Tibial artery (tissue), 4 donors: ENCODE measurements around the gene TMEM63C.

Experiments
- DNase-seq, 2 donors: peaks; one replicate each; pipeline ENCODE4 v3.0.0-alpha.2; 2019
- H3K27ac ChIP-seq, 2 donors: fragments of 200-600 bp; sonication (generic) in 1 of 2; 1 replicate in 1 of 2; 2 replicates in 1 of 2; pipeline ENCODE4 v1.5.1; 2018 to 2019; ENCODE audit warnings: mild to moderate bottlenecking in 1 of 2
- H3K27me3 ChIP-seq, 2 donors: fragments of 200-600 bp; sonication (generic) in 1 of 2; one replicate each; pipeline versions ENCODE4 v1.5.1 to v1.6.0; 2016 to 2019
- H3K36me3 ChIP-seq, 3 donors: fragments of 200-600 bp; sonication (generic) in 2 of 3; one replicate each; pipeline ENCODE4 v1.5.1; 2016 to 2019; ENCODE audit warnings: mild to moderate bottlenecking in 2 of 3
- H3K4me1 ChIP-seq, 4 donors: fragments of 200-600 bp; sonication (generic) in 2 of 4; 1 replicate in 3 of 4; 2 replicates in 1 of 4; pipeline ENCODE4 v1.5.1; 2016 to 2019
- H3K4me3 ChIP-seq, 2 donors: fragments of 200-600 bp; sonication (generic) in 1 of 2; 1 replicate in 1 of 2; 2 replicates in 1 of 2; pipeline ENCODE4 v1.5.1; 2018 to 2019; ENCODE audit warnings: mild to moderate bottlenecking in 2 of 2
- H3K9me3 ChIP-seq, 3 donors: fragments of 200-600 bp; sonication (generic) in 1 of 3; one replicate each; pipeline ENCODE4 v1.5.1; 2016 to 2019
- intact Hi-C: fragments of 100-400 bp; cut with DNase I; formaldehyde crosslinking; loops from one replicate; pipeline ENCODE4 v1.15.0; 2023; ENCODE audit warnings: low total_unique reads
- TF ChIP-seq, protein P1 (sequence below), 2 experiments: fragments of 200-600 bp in 1 of 2; fragments of 450-650 bp in 1 of 2; IDR thresholded peaks; one replicate each; pipeline ENCODE4 v1.5.1; 2017 to 2019; ENCODE audit warnings: antibody characterized with exemption in 2 of 2, mild to moderate bottlenecking in 1 of 2, moderate library complexity in 1 of 2

Gene TMEM63C

DNA sequence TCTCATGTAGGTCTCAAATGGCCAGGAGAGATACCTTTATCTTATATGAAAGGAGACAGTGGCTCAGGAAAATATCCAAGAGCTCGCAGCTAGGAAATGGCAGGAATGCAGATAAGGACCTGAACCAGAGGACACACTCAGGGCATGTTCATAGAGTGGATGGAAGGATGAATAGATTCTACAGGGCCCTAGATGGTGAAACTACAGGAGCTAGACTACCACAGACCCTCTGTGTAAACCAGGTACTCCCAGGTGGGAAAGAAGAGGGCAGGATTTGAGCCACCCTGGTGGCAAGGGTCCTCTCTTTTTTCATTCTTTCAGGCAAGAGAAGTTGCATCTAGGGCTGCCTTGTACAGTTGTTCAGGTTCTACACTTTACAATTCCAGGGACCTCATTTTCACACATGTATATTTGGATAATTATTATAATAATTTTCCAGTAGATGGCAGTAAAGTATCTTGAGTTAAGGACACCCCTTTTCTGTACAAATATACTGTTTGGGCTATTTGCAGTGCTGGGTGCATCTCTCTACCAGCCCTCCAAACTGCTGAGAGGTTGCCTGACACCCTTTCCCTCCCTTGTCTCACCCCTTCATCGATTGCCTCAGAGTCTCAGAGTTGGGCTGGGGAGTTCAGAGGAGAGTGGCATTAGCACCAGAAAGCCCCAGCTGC lies 29.5 kb upstream of the TMEM63C start:
- no peak for DNase-seq
- Histone ChIP-seq H3K36me3 (no peaks in the 10 kb centered on the region), H3K9me3 (no peaks in the 10 kb centered on the region), H3K27me3 (peaks cover 0 to 33% of the 10 kb centered on the region in 2 donors), H3K4me3 (no peak overlapping the region), H3K4me1 (peaks cover 0 to 15% (median 0%) of the 10 kb centered on the region in 4 donors), H3K27ac (no peak overlapping the region)
- intact Hi-C loops = loop anchor here (10.0 kb wide), 1 partner anchor 163 kb away; no protein-coding TSS in a partner anchor
- TF ChIP-seq, protein P1, sequence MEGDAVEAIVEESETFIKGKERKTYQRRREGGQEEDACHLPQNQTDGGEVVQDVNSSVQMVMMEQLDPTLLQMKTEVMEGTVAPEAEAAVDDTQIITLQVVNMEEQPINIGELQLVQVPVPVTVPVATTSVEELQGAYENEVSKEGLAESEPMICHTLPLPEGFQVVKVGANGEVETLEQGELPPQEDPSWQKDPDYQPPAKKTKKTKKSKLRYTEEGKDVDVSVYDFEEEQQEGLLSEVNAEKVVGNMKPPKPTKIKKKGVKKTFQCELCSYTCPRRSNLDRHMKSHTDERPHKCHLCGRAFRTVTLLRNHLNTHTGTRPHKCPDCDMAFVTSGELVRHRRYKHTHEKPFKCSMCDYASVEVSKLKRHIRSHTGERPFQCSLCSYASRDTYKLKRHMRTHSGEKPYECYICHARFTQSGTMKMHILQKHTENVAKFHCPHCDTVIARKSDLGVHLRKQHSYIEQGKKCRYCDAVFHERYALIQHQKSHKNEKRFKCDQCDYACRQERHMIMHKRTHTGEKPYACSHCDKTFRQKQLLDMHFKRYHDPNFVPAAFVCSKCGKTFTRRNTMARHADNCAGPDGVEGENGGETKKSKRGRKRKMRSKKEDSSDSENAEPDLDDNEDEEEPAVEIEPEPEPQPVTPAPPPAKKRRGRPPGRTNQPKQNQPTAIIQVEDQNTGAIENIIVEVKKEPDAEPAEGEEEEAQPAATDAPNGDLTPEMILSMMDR (IDR thresholded peaks at IDR 0.05) = no peak

DNA sequence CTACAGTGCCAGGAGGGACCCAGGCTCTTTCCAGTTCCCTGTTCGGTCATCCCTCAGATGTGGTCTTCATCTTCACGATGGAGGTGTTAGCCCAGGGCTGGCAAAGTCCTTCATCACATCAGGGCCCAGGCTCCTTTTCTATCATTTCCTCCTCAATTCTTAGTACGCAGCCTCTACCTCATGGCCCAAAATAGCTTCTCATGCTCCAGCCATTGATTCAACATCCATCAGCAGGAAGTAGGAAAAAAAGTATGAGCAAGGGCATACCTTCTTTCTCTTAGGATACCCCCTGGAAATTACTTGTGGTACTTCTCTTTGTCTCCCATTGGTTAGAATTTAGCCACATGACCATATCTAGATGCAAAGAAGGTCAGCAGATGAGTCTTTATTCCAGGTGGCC lies 27.8 kb upstream of the TMEM63C start:
- TF ChIP-seq, protein P1 (IDR thresholded peaks at IDR 0.05) = no peak
- Histone ChIP-seq H3K4me1 (peaks cover 0 to 28% (median 10%) of the 10 kb centered on the region in 4 donors), H3K9me3 (no peaks in the 10 kb centered on the region), H3K4me3 (no peak overlapping the region), H3K36me3 (no peaks in the 10 kb centered on the region), H3K27ac (no peak overlapping the region), H3K27me3 (peaks cover 0 to 28% of the 10 kb centered on the region in 2 donors)
- DNase-seq = no peak
- intact Hi-C loops = loop anchor here (10.0 kb wide), 1 partner anchor 161 kb away; no protein-coding TSS in a partner anchor

DNA sequence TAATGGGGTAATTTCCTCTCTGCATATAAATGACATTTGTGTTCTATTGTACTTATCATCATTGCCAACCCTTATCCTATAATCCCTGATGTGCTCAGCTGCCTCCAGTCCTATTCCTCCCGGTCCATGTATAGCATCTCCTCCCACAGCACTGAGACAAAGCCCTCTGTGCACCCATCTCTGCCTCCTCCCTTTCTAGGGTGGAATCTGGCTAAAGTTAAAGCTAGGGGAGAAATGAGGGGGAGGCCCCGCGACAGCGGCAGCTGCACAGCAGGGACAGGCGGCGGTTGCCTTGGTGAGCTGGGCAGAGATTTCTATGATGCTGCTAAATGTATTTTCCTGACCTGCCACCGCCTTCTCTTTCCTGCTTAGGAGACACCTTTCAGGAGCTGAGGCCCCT lies 27.2 kb upstream of the TMEM63C start:
- Histone ChIP-seq H3K4me3 (no peak overlapping the region), H3K36me3 (no peaks in the 10 kb centered on the region), H3K9me3 (no peaks in the 10 kb centered on the region), H3K27ac (no peak overlapping the region), H3K27me3 (peaks cover 0 to 28% of the 10 kb centered on the region in 2 donors), H3K4me1 (peaks cover 0 to 29% (median 10%) of the 10 kb centered on the region in 4 donors)
- intact Hi-C loops = loop anchor here (10.0 kb wide), 1 partner anchor 160 kb away; no protein-coding TSS in a partner anchor
- DNase-seq = no peak
- TF ChIP-seq, protein P1 (IDR thresholded peaks at IDR 0.05) = no peak

DNA sequence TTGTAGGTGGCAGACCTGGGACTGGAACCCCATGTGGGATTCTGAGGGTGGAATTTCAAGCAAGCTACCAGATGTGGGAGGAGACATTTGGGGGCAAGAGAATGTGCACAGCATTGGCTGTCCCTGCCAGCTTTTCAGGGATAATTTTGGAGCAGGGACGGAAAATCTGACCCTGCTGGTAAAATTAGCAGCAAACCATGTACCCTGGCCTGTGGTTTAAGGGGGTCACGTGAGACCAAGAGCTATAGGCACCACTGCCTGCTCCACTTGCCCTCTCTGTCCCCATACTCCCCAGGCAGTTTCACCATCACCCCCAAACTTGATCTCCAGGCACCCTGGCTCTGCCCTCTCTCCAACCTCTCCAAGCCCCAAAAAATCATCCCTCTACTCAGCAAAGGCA lies 26.5 kb upstream of the TMEM63C start:
- intact Hi-C loops = loop anchor here (10.0 kb wide), 1 partner anchor 160 kb away; no protein-coding TSS in a partner anchor
- Histone ChIP-seq H3K4me3 (no peak overlapping the region), H3K9me3 (no peaks in the 10 kb centered on the region), H3K27ac (no peak overlapping the region), H3K36me3 (no peaks in the 10 kb centered on the region), H3K4me1 (peaks cover 0 to 29% (median 10%) of the 10 kb centered on the region in 4 donors), H3K27me3 (peaks cover 0 to 28% of the 10 kb centered on the region in 2 donors)
- TF ChIP-seq, protein P1 (IDR thresholded peaks at IDR 0.05) = no peak
- no peak for DNase-seq

DNA sequence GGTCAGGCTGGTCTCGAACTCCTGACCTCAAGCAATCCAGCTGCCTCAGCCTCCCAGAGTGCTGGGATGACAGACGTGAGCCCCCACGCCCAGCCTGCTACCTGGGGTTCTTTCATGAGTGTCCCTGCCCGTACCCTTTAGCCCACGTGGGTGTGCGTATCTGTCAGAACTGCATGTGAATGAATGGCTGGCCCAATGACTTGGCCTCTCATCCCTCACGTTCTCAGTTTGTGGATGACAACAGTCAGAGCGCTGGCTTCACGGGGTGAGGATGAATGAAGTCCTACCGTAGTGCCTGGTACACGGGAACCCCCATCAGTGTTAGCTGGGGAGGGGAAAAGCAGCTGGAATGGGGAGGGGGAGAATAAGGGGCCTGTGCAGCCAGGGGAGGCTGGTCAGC lies 23.9 kb upstream of the TMEM63C start:
- intact Hi-C loops = loop anchor here (10.0 kb wide), 1 partner anchor 157 kb away; no protein-coding TSS in a partner anchor
- H3K9me3 ChIP-seq = no peaks in the 10 kb centered on the region
- H3K27me3 ChIP-seq = peaks cover 0 to 17% of the 10 kb centered on the region in 2 donors
- H3K27ac ChIP-seq = no peak overlapping the region
- H3K4me3 ChIP-seq = no peak overlapping the region
- H3K36me3 ChIP-seq = no peaks in the 10 kb centered on the region
- TF ChIP-seq, protein P1 (IDR thresholded peaks at IDR 0.05) = no peak
- H3K4me1 ChIP-seq = peaks cover 0 to 29% (median 10%) of the 10 kb centered on the region in 4 donors
- DNase-seq = no peak
